GM12874 (cell line): ENCODE measurements around the gene BBOF1.

ENCODE experiments used
- TF ChIP-seq, protein P1 (sequence below): IDR thresholded peaks from 2 replicates; pipeline ENCODE4 v1.5.1; 2011; ENCODE audit warnings: low read depth, mild to moderate bottlenecking, control low read depth, low read length, moderate library complexity; ENCODE audit not compliant: insufficient read depth

BBOF1 gene

DNA sequence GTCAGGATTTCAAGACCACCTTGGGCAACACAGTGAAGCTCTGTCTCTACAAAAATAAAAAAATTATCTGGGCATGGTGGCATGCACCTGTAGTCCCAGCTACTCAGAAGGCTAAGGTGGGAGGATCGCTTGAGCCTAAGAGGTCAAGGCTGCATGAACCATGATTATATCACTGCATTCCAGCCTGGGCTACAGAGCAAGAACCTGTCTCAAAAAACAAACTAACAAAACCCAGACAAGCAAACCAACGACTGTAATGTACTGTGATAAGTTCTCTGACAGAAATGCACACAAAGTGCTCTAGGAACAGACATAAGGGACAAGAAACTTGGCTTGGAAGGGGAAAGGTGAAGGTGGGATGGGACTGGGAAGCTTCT is 22.4 kb upstream of the BBOF1 start:
- TF ChIP-seq, protein P1, sequence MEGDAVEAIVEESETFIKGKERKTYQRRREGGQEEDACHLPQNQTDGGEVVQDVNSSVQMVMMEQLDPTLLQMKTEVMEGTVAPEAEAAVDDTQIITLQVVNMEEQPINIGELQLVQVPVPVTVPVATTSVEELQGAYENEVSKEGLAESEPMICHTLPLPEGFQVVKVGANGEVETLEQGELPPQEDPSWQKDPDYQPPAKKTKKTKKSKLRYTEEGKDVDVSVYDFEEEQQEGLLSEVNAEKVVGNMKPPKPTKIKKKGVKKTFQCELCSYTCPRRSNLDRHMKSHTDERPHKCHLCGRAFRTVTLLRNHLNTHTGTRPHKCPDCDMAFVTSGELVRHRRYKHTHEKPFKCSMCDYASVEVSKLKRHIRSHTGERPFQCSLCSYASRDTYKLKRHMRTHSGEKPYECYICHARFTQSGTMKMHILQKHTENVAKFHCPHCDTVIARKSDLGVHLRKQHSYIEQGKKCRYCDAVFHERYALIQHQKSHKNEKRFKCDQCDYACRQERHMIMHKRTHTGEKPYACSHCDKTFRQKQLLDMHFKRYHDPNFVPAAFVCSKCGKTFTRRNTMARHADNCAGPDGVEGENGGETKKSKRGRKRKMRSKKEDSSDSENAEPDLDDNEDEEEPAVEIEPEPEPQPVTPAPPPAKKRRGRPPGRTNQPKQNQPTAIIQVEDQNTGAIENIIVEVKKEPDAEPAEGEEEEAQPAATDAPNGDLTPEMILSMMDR = no peak

DNA sequence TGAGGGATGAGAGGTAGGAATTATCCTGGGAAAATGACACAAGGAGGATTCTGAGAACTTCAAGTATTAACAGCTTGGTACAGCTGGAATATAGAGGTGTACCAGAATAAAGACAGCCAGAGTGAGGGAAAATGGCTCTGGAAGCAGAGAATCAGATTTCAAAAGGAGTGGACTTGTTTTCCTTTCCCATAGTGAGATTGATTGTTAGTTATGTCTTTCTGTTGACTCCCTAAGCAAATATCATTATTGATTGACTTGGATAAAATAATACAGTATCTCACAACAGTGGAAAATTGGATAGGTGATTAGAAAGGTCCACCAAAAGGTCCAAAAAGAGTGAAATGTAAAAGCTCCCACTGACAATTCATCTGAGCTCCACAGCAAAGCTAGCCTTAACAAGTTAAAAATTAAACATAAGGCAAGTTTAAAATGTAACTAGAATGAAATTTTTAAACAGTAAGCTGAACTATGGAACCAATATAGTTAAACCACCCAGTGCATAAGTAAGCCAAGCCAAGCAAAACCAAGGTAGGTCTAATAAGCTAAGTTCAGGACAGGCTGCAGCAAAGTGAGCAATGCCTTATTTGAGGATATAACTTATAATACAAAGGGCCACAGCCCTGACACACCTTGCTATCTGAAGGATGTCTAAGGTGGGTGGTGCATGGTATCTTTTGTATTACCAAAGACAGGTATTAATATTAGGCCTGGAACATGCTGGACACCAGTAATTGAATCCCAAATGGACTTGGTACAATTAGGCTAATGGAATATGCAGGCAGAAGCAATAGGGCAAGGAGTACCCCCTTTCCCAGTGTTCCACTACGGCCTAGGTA is 21.8 kb upstream of the BBOF1 start:
- TF ChIP-seq, protein P1 = no peak

DNA sequence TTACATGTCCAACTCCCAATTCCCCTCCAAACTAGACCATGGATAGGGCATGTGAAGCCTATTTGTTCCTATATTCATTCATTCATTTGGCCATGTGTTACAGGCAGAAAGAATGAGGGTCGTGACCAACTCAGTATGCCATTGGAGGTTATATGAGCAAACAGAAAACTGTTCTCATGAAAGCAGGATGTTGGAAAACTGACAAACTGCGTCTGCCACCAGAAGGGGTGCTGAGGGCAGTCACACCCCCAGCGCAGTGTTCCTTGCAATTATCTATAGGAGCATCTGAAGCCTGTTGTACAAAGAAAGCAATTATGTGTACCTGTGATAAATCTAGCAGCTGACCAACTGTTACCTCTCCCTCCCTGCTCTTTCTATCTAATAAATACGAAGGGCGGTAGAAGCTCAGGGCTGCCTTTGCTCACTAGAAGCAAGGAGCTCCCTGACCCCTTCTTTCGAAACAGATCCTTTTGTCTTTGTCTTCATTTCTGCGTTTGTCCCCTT is 21.2 kb upstream of the BBOF1 start:
- TF ChIP-seq, protein P1 = no peak

DNA sequence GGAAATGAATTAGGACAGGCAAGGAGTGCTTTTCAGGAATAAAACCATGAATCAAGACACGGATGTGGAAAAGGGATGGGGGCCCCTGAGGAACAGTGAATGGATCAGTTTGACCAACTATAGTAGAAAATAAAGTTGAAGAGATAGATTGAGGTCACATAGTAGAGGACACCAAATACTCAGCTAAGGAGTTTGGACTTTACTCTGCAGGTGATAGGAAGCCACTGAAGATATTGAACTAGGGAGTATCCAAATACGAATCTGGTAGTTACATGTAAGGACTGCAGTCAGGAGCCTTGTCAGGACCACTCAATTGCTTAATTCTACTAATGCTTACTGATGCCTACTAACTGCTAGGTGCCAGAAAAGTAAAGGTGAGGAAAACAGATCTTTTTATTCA is 20.4 kb upstream of the BBOF1 start:
- TF ChIP-seq, protein P1 = no peak

DNA sequence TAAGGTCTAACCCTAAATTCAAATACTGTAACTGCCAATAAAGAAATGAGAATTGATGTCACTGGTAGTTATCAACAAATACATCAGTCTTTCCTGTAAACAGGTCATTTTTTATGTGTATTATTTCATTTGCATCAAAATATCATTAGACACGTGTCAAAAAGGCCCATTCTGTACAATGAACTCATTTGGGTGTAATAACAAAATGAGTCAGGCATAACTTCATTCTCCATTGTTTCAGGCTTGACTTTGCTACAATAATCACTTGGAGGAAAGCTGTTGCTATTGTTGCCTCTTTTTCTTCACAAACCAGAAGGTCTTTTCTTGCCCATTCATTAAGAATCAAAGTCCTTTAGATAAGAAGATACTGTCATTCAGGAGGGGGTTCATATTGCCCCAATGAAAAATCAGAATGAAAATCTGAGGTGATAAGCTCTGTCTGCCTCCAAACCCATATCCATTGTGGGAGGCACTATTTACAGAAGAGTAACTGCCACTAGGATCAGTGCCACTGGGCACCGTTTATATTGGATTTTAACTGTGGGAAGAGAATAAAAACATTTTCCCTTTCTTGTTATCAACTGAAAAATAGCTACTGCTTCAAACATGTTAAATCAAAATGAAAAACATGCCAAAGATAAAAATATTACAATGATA is 10.2 kb upstream of the BBOF1 start:
- TF ChIP-seq, protein P1 = no peak

DNA sequence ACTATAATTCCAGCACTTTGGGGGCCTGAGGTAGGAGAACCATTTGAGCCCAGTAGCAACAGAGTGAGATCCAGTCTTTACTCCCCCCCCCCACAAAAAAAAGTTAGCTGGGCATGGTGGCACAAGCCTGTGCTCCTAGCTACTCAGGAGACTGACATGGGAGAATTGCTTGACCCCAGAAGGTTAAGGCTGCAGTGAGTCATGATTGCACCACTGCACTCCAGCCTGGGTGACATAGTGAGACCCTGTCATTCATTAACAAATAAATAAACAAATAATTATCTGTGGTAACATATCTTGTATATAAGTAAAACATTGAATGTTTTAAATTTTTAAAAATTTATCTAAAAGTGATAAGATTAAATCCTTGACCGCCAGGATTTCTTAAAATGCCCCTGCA is 4.8 kb upstream of the BBOF1 start:
- TF ChIP-seq, protein P1 = no peak

DNA sequence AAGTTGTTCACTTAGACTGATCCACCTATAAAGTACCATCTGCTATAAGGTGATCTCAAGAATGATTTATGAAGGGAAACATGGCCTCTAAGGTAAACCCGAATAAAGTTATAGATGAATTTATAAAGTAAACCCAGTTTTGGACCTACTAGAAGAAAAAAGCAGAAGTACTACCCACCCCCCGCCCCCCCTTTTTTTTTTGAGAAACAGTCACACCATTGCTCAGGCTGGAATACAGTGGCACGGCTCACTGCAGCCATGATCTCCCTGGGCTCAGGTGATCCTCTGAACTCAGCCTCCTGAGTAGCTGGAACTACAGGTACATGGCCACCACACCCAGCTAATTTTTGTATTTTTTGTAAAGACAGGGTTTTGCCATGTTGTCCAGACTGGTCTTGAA is 4.0 kb upstream of the BBOF1 start:
- TF ChIP-seq, protein P1 = no peak
